Liver (tissue), 3 donors: Measurements from ENCODE around the gene SLC8A1.

Source experiments
- ATF3 ChIP-seq: IDR thresholded peaks from 2 replicates; pipeline ENCODE4 v1.6.1; 2016; ENCODE audit warnings: antibody characterized with exemption
- EGR1 ChIP-seq, 2 donors: IDR thresholded peaks; 2 replicates each; pipeline ENCODE4 v1.6.1; 2016 to 2018; ENCODE audit warnings: antibody characterized with exemption in 2 of 2, low read depth in 2 of 2
- FOXA1 ChIP-seq: IDR thresholded peaks from 2 replicates; pipeline ENCODE4 v1.6.1; 2016; ENCODE audit warnings: antibody characterized with exemption
- GABPA ChIP-seq, 2 donors: IDR thresholded peaks in 1 of 2; conservative IDR thresholded peaks in 1 of 2; 2 replicates each; pipeline ENCODE4 v1.6.1; 2016; ENCODE audit warnings: antibody characterized with exemption in 2 of 2, mild to moderate bottlenecking in 1 of 2, moderate library complexity in 1 of 2
- JUND ChIP-seq, 2 donors: IDR thresholded peaks; 2 replicates each; pipeline ENCODE4 v1.6.1; 2016; ENCODE audit warnings: antibody characterized with exemption in 2 of 2
- MAX ChIP-seq: IDR thresholded peaks from 2 replicates; pipeline ENCODE4 v1.6.1; 2016; ENCODE audit warnings: antibody characterized with exemption
- RAD21 ChIP-seq, 2 donors: IDR thresholded peaks; 2 replicates each; pipeline ENCODE4 v1.6.1; 2016; ENCODE audit warnings: antibody characterized with exemption in 2 of 2, mild to moderate bottlenecking in 2 of 2
- REST ChIP-seq: IDR thresholded peaks from 2 replicates; pipeline ENCODE4 v1.6.1; 2016; ENCODE audit warnings: antibody characterized with exemption, mild to moderate bottlenecking
- RXRA ChIP-seq, 2 donors: IDR thresholded peaks; 2 replicates each; pipeline ENCODE4 v1.6.1; 2017 to 2018; ENCODE audit warnings: antibody characterized with exemption in 2 of 2, mild to moderate bottlenecking in 1 of 2
- SP1 ChIP-seq: IDR thresholded peaks from 2 replicates; pipeline ENCODE4 v1.6.1; 2018; ENCODE audit warnings: antibody characterized with exemption, mild to moderate bottlenecking
- TAF1 ChIP-seq: conservative IDR thresholded peaks from 2 replicates; pipeline ENCODE4 v1.6.1; 2016; ENCODE audit warnings: antibody characterized with exemption, mild to moderate bottlenecking
- YY1 ChIP-seq: IDR thresholded peaks from 2 replicates; pipeline ENCODE4 v1.6.1; 2016; ENCODE audit warnings: antibody characterized with exemption, mild to moderate bottlenecking
- TF ChIP-seq, protein P1 (sequence below): fragments of 150-350 bp; IDR thresholded peaks from 2 replicates; pipeline ENCODE4 v1.5.1; 2017; ENCODE audit warnings: improper control_type of control experiment, low read depth, low read length; ENCODE audit not compliant: missing input control
- TF ChIP-seq, protein P2 (sequence below): IDR thresholded peaks from 2 replicates; pipeline ENCODE4 v1.6.1; 2016; ENCODE audit warnings: antibody characterized with exemption
- donor health status: healthy.
- donor health status: healthy.

DNA sequence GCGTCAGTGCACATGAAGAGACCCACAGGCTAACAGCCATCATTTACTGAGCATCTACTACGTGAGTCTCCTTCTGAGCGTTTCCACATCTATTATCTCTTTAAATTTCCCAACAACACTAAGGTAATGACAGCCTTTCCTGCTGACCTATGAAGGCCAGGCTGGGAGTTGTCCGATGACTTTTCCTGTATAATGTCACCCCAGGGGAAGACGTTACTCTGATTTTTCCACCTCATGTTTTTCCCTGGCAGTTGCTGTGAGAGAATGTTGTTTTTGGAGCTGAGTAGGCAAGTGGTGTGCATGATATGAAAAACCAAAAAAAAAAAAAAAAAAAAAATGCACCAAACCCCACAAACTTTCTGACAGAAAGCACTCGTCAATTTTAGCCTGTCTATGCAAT is 207.6 kb downstream of the SLC8A1 start:
- TF ChIP-seq, protein P1, sequence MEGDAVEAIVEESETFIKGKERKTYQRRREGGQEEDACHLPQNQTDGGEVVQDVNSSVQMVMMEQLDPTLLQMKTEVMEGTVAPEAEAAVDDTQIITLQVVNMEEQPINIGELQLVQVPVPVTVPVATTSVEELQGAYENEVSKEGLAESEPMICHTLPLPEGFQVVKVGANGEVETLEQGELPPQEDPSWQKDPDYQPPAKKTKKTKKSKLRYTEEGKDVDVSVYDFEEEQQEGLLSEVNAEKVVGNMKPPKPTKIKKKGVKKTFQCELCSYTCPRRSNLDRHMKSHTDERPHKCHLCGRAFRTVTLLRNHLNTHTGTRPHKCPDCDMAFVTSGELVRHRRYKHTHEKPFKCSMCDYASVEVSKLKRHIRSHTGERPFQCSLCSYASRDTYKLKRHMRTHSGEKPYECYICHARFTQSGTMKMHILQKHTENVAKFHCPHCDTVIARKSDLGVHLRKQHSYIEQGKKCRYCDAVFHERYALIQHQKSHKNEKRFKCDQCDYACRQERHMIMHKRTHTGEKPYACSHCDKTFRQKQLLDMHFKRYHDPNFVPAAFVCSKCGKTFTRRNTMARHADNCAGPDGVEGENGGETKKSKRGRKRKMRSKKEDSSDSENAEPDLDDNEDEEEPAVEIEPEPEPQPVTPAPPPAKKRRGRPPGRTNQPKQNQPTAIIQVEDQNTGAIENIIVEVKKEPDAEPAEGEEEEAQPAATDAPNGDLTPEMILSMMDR = no peak
- TF ChIP-seq GABPA (IDR thresholded peaks at IDR 0.05 in 1 of 2, conservative IDR thresholded peaks at IDR 0.05 in 1 of 2) = no peak
- no peak for TF ChIP-seq FOXA1
- no peak for TF ChIP-seq YY1
- TF ChIP-seq EGR1 (IDR thresholded peaks at IDR 0.05; ENCODE audit: low read depth in 2 of 2) = no peak
- TF ChIP-seq ATF3 = no peak
- no peak for TF ChIP-seq SP1
- TF ChIP-seq RAD21 (IDR thresholded peaks at IDR 0.05) = no peak
- TF ChIP-seq MAX = no peak
- TF ChIP-seq REST = no peak
- no peak for TF ChIP-seq JUND (IDR thresholded peaks at IDR 0.05)
- TF ChIP-seq, protein P2, sequence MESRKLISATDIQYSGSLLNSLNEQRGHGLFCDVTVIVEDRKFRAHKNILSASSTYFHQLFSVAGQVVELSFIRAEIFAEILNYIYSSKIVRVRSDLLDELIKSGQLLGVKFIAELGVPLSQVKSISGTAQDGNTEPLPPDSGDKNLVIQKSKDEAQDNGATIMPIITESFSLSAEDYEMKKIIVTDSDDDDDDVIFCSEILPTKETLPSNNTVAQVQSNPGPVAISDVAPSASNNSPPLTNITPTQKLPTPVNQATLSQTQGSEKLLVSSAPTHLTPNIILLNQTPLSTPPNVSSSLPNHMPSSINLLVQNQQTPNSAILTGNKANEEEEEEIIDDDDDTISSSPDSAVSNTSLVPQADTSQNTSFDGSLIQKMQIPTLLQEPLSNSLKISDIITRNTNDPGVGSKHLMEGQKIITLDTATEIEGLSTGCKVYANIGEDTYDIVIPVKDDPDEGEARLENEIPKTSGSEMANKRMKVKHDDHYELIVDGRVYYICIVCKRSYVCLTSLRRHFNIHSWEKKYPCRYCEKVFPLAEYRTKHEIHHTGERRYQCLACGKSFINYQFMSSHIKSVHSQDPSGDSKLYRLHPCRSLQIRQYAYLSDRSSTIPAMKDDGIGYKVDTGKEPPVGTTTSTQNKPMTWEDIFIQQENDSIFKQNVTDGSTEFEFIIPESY = no peak
- no peak for TF ChIP-seq TAF1
- TF ChIP-seq RXRA (IDR thresholded peaks at IDR 0.05) = no peak
